Activated CD4-positive, alpha-beta T cell treated with anti-CD3 and anti-CD28 coated beads, Interleukin-2, Interleukin-6, amounts not matched to agents 100 ng/mL and 50 ng/mL, durations not matched to agents 16 hours and 8 hours (primary cell): Measurements from ENCODE around the gene LCLAT1.

Experiments
- DNase-seq: peaks from one replicate; pipeline ENCODE4 v3.0.0-alpha.2; 2020

LCLAT1 gene

DNA sequence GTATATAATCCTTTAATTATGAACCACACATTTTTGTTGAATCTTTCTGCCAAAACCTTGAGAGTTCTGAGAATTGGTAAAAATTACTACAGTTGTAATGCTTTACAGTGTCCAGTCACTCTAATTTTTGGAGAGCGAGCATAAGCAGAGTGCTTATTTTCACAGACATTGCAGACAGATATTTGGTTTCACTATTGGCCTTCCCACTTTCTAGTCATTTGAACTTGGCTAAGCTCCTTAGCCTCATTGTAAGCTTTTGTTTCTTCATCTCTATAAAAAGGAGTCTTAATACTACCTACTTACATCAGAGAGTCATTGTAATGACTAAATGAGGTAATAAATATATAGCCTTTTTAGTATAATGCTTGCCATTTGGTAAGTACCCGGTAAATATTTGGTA lies 80.4 kb downstream of the LCLAT1 start:
- no peak for DNase-seq

- DNase-seq, result no peak
Observed at GRCh38 chr2:30527859-30528258, 80.8 kb downstream of the LCLAT1 start.

DNA sequence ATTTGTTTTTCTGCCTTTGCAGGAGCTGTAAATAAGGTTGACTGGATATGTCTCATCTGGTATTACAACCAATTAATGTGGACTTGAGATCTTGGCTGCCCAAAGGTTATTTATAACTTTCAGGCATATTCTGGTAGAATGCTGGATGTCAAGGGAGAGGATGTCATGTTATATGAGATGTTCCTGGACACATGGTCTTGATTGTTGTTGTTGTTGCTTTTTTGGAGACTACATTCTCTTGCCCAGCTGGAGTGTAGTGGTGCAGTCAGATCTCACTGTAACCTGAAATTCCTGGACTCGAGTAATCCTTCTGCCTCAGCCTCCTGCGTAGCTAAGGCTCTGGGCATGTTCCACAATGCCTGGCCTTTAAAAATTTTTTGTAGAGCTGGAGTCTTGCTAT lies 83.3 kb downstream of the LCLAT1 start:
- no peak for DNase-seq

DNA sequence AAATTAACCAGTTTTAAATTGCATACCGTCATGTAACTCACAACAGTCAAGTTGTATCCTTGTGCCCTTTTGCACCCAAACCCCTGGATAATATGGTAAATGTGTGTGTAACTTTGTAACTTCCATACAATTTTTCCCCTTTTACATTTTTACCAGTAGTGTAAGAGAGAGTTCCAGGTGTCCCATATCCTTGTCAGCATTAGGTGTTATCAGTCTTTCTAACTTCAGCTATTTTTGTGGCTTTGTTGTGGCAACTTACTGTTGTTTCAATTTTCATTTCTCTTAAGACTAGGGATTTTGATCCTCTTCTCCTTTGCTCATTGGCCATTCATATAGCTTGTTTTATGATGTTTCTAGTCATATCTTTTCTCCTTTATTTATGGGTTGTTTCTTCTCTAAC lies 94.6 kb downstream of the LCLAT1 start:
- DNase-seq, result no peak

DNA sequence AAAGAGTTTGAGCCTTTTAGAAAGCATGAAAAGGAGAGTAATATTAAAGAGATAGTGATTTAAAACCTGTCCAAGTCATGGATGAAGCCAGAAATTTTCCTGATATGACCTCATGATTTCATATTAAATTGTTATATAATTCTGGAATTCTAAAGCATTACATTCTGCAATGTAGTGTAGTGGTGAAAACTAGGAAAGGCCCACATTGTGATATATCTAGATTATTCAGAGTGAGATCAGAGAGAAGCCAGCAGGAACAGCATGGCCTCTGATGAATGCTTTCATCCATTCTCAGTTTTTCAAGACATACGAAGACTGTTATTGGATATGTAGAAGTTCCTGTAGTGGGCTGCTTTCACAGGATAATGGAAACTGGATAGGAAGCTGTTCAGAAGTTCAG lies 98.8 kb downstream of the LCLAT1 start:
- DNase-seq, result no peak

DNA sequence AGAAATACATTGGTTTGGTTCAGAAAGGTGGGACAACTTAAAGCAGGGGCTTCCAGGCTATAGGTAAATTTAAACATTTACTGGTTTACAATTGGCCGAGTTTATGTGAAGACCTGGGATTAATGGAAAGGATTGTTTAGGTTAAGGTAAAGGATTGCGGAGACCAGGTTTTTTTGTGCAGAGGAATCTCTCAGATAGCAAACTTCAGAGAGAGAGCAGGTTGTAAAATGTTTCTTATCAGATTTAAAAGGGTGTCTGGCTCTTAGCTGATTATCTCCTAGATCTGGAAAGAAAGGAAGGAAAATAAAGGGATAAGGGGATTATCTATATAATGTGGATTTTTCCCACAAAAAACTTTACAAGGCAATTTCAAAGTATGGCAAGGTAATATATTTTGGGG lies 101.3 kb downstream of the LCLAT1 start:
- no peak for DNase-seq

GRCh38 chr2:30549096-30549495 lies 102.0 kb downstream of the LCLAT1 start:
- DNase-seq, result no peak

DNA sequence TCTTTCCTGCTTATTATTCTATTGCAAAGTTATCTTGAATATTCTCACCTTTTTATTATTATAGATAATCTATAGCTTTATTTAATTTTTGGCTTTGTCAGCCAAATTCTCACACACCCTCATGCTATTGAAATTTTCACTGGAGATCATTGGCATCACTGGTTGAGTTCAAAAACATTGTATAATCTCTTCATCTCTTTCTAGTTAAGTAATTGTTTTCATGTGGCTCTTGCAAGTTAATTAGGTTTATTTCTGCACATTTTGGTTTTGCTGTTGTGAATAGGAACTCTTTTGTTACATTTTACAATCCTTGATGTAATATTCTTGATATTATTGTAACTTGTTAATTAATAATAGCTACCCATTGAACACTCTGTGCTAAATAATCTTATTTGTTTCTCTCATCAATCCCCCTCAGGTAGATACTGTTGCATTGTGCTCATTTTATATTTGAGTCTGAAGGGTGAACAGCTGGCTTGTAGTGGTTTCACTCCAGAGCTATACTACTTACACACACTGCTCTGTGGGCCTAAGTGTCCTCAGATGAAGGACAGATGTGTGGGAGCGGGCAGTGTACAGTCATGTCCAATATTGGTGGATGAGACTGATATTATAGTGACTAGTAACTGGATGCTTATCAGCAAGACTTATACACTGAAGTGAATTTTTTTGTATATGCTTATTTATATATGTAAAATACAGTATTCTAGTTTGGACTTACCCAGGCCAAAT lies 112.7 kb downstream of the LCLAT1 start:
- DNase-seq, result no peak

- no peak for DNase-seq
Observed at GRCh38 chr2:30561349-30561748, 114.3 kb downstream of the LCLAT1 start.

DNA sequence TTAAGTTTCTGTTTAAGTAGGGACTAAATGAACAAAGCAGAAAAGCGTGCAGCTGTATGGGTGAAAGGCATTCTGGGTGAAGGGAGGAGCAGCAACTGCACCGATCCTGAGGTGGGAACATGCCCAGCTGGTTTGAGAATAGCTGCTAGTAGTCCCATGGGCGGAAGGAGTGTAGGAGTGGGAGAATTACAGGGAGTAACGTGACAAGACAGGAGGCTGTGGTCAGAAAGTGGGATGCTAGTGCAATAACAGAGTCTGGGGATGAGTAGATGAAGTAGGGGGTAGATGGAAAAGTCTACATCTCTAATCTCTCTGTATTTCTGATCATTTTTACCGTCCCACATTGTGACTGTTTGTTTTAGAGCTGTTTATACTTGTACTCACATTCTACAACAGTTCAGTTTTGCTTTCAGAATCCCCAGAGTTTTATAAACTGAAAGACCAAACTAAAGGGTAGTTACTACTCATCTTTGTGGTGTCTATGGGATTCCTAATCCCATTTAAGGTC lies 118.9 kb downstream of the LCLAT1 start:
- DNase-seq, result peak; percentile 4

GRCh38 chr2:30566631-30567030 lies 119.6 kb downstream of the LCLAT1 start:
- no peak for DNase-seq

GRCh38 chr2:30567317-30567716 lies 120.3 kb downstream of the LCLAT1 start:
- DNase-seq, result no peak

DNA sequence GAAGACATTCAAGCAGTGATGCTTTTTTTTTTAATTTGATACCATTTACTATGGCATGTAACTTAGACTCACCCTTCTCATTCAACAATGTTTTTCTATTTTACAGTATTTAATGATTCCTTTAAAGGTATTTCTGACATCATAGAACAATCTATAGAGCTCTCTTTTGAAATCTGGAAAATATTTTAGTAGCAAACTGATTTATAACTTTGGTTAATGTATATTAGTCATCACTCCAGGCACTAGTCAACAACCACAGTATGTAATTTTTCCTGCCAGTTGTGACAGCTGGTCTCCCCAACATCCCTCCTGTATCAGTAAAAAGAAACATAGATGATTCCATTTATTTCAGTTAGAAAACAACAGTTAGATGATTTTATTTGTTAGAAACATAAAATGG lies 122.9 kb downstream of the LCLAT1 start:
- DNase-seq, result no peak

GRCh38 chr2:30577151-30577550 lies 130.1 kb downstream of the LCLAT1 start:
- DNase-seq, result no peak

GRCh38 chr2:30580391-30580790 lies 133.3 kb downstream of the LCLAT1 start:
- DNase-seq, result no peak

DNA sequence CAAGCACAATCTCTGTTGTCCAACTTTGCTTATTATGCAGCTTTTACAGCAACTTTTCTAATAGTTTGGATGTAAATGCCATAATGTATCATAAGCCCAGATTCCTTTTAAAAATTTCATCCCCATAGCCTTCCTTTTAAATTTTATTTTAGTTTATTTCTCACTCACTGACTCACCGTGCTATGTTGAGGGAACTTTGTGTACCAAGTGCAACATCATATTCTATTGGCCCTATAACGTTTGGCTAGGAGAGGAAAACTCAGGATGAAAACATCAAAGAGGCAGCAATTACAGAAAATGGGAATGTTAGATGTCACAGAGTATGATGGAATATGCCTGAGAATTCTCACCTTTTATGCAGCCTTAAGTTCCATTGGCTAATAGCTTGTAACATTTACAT lies 135.5 kb downstream of the LCLAT1 start:
- DNase-seq, result no peak

GRCh38 chr2:30583204-30583749 lies 136.2 kb downstream of the LCLAT1 start:
- DNase-seq, result no peak

- no peak for DNase-seq
Observed at GRCh38 chr2:30584116-30584515, 137.1 kb downstream of the LCLAT1 start.

DNA sequence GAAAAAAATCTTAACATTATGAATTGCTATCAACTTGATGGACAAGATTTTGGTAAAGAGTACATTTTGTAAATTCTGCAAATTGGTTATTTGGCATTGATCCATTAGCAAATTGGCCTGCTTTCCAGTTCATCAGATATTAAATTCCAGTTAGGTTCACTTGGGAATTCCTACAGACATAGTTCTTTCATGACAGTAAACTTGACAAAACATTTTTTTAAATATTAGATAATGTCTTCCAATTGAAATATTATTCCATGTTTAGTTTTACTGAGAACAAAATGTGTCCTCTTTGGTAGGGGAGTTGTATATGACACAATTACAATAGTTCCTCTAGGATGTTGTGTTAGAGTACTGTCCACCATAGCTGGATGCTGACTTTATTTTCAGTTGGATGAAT lies 141.9 kb downstream of the LCLAT1 start:
- DNase-seq, result no peak

GRCh38 chr2:30590407-30590806 lies 143.4 kb downstream of the LCLAT1 start:
- no peak for DNase-seq

DNA sequence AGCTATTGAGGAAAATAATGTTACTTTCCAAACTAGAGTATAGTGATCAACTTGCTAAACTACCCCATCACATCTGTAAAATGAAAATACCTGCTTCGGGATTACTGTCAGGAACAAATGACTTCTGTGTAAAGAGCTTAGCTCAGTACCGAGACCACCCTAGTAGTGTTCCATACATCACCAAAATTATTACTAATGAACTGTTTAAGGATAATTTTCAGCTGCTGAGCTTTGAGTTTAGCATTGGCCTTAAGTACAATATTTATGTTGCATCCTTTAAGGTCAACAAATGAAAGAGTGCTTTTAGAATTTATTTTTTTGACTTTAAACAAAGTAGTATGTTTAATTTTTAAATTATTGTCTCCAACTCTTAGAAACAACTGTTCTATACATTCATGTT lies 144.1 kb downstream of the LCLAT1 start:
- DNase-seq, result no peak

- no peak for DNase-seq
Observed at GRCh38 chr2:30601375-30601774, 154.3 kb downstream of the LCLAT1 start.

GRCh38 chr2:30605197-30605596 lies 158.2 kb downstream of the LCLAT1 start:
- no peak for DNase-seq

GRCh38 chr2:30608643-30609042 lies 161.6 kb downstream of the LCLAT1 start:
- DNase-seq, result no peak

- no peak for DNase-seq
Observed at GRCh38 chr2:30611583-30611982, 164.5 kb downstream of the LCLAT1 start.
